ENCODE results near the gene SYMPK.

The SYMPK gene

GRCh38 chr19:45882652-45883585 lies 20.0 kb upstream of the SYMPK start (continued):
- TF ChIP-seq, protein P1, sequence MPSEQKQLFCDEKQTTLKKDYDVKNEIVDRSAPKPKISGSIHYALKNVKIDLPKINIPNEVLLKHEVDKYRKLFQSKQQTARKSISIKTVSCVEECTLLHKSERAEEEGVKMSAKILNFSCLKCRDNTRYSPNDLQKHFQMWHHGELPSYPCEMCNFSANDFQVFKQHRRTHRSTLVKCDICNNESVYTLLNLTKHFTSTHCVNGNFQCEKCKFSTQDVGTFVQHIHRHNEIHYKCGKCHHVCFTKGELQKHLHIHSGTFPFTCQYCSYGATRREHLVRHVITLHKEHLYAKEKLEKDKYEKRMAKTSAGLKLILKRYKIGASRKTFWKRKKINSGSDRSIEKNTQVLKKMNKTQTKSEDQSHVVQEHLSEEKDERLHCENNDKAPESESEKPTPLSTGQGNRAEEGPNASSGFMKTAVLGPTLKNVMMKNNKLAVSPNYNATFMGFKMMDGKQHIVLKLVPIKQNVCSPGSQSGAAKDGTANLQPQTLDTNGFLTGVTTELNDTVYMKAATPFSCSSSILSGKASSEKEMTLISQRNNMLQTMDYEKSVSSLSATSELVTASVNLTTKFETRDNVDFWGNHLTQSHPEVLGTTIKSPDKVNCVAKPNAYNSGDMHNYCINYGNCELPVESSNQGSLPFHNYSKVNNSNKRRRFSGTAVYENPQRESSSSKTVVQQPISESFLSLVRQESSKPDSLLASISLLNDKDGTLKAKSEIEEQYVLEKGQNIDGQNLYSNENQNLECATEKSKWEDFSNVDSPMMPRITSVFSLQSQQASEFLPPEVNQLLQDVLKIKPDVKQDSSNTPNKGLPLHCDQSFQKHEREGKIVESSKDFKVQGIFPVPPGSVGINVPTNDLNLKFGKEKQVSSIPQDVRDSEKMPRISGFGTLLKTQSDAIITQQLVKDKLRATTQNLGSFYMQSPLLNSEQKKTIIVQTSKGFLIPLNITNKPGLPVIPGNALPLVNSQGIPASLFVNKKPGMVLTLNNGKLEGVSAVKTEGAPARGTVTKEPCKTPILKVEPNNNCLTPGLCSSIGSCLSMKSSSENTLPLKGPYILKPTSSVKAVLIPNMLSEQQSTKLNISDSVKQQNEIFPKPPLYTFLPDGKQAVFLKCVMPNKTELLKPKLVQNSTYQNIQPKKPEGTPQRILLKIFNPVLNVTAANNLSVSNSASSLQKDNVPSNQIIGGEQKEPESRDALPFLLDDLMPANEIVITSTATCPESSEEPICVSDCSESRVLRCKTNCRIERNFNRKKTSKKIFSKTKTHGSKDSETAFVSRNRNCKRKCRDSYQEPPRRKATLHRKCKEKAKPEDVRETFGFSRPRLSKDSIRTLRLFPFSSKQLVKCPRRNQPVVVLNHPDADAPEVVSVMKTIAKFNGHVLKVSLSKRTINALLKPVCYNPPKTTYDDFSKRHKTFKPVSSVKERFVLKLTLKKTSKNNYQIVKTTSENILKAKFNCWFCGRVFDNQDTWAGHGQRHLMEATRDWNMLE (tag by site-specific recombination; conservative IDR thresholded peaks at IDR 0.05; ENCODE audit: low read depth): no peak
- TF ChIP-seq ZNF10 (tag by site-specific recombination; IDR thresholded peaks at IDR 0.05): peak; percentile 97
- TF ChIP-seq ZNF792 (tag by site-specific recombination; IDR thresholded peaks at IDR 0.05): peak; percentile 76; the same call in 1 of the 2 replicates
- TF ChIP-seq ZNF629 (tag by site-specific recombination; IDR thresholded peaks at IDR 0.05): peak; percentile 37; the same call in 1 of the 2 replicates
- peak; percentile 21; the same call in 1 of the 2 replicates for TF ChIP-seq ZNF449 (tag by site-specific recombination; IDR thresholded peaks at IDR 0.05)
- 0 out of 2 replicates have a peak, but pooled peaks have one; percentile 21 for TF ChIP-seq ZBTB7A (tag by site-specific recombination; IDR thresholded peaks at IDR 0.05; ENCODE audit: low read depth)
- TF ChIP-seq, protein P2, sequence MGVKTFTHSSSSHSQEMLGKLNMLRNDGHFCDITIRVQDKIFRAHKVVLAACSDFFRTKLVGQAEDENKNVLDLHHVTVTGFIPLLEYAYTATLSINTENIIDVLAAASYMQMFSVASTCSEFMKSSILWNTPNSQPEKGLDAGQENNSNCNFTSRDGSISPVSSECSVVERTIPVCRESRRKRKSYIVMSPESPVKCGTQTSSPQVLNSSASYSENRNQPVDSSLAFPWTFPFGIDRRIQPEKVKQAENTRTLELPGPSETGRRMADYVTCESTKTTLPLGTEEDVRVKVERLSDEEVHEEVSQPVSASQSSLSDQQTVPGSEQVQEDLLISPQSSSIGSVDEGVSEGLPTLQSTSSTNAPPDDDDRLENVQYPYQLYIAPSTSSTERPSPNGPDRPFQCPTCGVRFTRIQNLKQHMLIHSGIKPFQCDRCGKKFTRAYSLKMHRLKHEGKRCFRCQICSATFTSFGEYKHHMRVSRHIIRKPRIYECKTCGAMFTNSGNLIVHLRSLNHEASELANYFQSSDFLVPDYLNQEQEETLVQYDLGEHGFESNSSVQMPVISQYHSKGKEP (tag by site-specific recombination; IDR thresholded peaks at IDR 0.05): 0 out of 2 replicates have a peak, but pooled peaks have one; percentile 61
- peak; percentile 86 for TF ChIP-seq ZSCAN30 (tag by site-specific recombination; IDR thresholded peaks at IDR 0.05)
- TF ChIP-seq ZNF214 (tag by site-specific recombination; IDR thresholded peaks at IDR 0.05; ENCODE audit: borderline replicate concordance): no peak
- peak; percentile 45; the same call in 1 of the 2 replicates for TF ChIP-seq ZXDB (tag by site-specific recombination; IDR thresholded peaks at IDR 0.05)
- TF ChIP-seq CTCF (tag by site-specific recombination; IDR thresholded peaks at IDR 0.05): peak; percentile 95
- peak; percentile 74 for TF ChIP-seq ZNF121 (tag by site-specific recombination; IDR thresholded peaks at IDR 0.05)
- peak; percentile 52; the same call in 1 of the 2 replicates for TF ChIP-seq BCL11B (tag by site-specific recombination; IDR thresholded peaks at IDR 0.05; ENCODE audit: low read depth)
- 0 out of 2 replicates have a peak, but pooled peaks have one; percentile 36 for TF ChIP-seq ZEB2 (tag by site-specific recombination; IDR thresholded peaks at IDR 0.05)
- 0 out of 2 replicates have a peak, but pooled peaks have one; percentile 33 for TF ChIP-seq ZSCAN5A (tag by site-specific recombination; IDR thresholded peaks at IDR 0.05)
- no peak for TF ChIP-seq KLF9 (tag by site-specific recombination; IDR thresholded peaks at IDR 0.05; ENCODE audit: low read depth)
- TF ChIP-seq, protein P3, sequence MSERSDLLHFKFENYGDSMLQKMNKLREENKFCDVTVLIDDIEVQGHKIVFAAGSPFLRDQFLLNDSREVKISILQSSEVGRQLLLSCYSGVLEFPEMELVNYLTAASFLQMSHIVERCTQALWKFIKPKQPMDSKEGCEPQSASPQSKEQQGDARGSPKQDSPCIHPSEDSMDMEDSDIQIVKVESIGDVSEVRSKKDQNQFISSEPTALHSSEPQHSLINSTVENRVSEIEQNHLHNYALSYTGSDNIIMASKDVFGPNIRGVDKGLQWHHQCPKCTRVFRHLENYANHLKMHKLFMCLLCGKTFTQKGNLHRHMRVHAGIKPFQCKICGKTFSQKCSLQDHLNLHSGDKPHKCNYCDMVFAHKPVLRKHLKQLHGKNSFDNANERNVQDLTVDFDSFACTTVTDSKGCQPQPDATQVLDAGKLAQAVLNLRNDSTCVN (tag by site-specific recombination; optimal IDR thresholded peaks at IDR 0.05): peak; percentile 35
- peak; percentile 51; the same call in 1 of the 2 replicates for TF ChIP-seq KLF8 (tag by site-specific recombination; IDR thresholded peaks at IDR 0.05)
- TF ChIP-seq ZBTB48 (tag by site-specific recombination; IDR thresholded peaks at IDR 0.05): peak; percentile 85; the same call in 1 of the 2 replicates
- TF ChIP-seq BCL11A (tag by site-specific recombination; IDR thresholded peaks at IDR 0.05; ENCODE audit: low read depth): 0 out of 2 replicates have a peak, but pooled peaks have one; percentile 31
- TF ChIP-seq HOXC10 (CRISPR knock-in tag; IDR thresholded peaks at IDR 0.05): no peak
- no peak; the same call in 1 of the 2 replicates for TF ChIP-seq SP3 (tag by site-specific recombination; IDR thresholded peaks at IDR 0.05)
- TF ChIP-seq ZNF670 (tag by site-specific recombination; IDR thresholded peaks at IDR 0.05; ENCODE audit: low read depth): no peak
- peak; percentile 100 for TF ChIP-seq SCRT2 (tag by site-specific recombination; IDR thresholded peaks at IDR 0.05)

All from HEK293 (cell line).